ENCODE data around the gene TSHZ2. TPM values are rescaled to one million over a fixed set of nuclear protein-coding genes. Genes with fewer than 3 reads are reported as not detected.

Gene TSHZ2
- total and polyA plus RNA-seq, 2 donors (not counting 1 experiment from before 2014, with no cell fraction given) = 1.00 to 5.7 TPM

DNA sequence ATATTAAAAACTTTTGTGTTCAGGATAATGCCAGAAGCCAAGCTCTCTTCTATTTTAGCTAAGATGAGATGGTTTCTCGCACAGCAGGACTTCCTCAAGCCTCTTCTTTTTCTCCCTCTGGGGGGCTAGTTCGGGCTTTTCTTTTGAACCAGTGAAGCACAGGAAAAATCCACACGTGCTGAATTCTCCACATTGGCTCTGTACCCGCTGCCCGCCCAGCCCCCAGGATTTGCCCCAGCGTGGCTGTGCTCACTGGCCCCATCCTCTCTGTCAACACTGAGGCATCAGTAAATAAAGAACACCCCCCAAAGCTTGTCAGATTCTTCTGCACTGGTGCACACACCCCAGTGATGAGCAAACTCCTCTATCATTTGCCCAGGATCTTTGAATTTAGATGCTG, 388.7 kb downstream of the TSHZ2 start:
- no peak for ATAC-seq (ENCODE audit: low read depth)
- H3K27me3 ChIP-seq (replicated peaks in 1 of 4; ENCODE audit: control extremely low read depth in 1 of 4, control insufficient read depth in 3 of 4, insufficient read depth in 4 of 4, low read length in 3 of 4) = peaks cover 0 to 4% (median 0%) of the 10 kb centered on the region in 4 experiments
- no peak overlapping the region for H3K9ac ChIP-seq (ENCODE audit: low read length)
- no peak overlapping the region for H3K27ac ChIP-seq (ENCODE audit: low read length in 2 of 2)
- Mint-ChIP-seq H3K9me3 (ENCODE audit: insufficient read depth) (peaks cover under 1% of the 10 kb centered on the region), H3K27ac (no peak overlapping the region), H3K4me3 (no peak overlapping the region), H3K27me3 (peaks cover 3% of the 10 kb centered on the region), H3K4me1 (no peaks in the 10 kb centered on the region)
- H3K4me2 ChIP-seq (replicated peaks; ENCODE audit: low read depth, low read length, poor library complexity, severe bottlenecking) = no peak overlapping the region
- ChIA-PET CTCF (no interaction called here), POLR2A (no interaction called here)
- no peaks in the 10 kb centered on the region for H3K79me2 ChIP-seq (ENCODE audit: control insufficient read depth, insufficient read depth, low read length)
- H3K36me3 ChIP-seq (replicated peaks in 1 of 2; ENCODE audit: control extremely low read depth in 1 of 2, control insufficient read depth in 1 of 2, extremely low read depth in 1 of 2, insufficient read depth in 2 of 2, low read length in 1 of 2) = no peaks in the 10 kb centered on the region
- intact Hi-C loops (cut with micrococcal nuclease) = no loop called here
- H2AFZ ChIP-seq (ENCODE audit: insufficient read depth, low read depth, low read length, poor library complexity, severe bottlenecking) = no peak overlapping the region
- H3K4me3 ChIP-seq (ENCODE audit: control extremely low read depth in 1 of 5, extremely low read depth in 1 of 5, insufficient read depth in 1 of 5, low read depth in 2 of 5, low read length in 4 of 5) = no peak overlapping the region
- TF ChIP-seq EZH2 (IDR thresholded peaks at IDR 0.05; ENCODE audit: borderline replicate concordance, insufficient read depth, low read depth, low read length, poor library complexity, severe bottlenecking) = no peak
- TF ChIP-seq, protein P1, sequence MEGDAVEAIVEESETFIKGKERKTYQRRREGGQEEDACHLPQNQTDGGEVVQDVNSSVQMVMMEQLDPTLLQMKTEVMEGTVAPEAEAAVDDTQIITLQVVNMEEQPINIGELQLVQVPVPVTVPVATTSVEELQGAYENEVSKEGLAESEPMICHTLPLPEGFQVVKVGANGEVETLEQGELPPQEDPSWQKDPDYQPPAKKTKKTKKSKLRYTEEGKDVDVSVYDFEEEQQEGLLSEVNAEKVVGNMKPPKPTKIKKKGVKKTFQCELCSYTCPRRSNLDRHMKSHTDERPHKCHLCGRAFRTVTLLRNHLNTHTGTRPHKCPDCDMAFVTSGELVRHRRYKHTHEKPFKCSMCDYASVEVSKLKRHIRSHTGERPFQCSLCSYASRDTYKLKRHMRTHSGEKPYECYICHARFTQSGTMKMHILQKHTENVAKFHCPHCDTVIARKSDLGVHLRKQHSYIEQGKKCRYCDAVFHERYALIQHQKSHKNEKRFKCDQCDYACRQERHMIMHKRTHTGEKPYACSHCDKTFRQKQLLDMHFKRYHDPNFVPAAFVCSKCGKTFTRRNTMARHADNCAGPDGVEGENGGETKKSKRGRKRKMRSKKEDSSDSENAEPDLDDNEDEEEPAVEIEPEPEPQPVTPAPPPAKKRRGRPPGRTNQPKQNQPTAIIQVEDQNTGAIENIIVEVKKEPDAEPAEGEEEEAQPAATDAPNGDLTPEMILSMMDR (IDR thresholded peaks at IDR 0.05) = no peak
- no peaks in the 10 kb centered on the region for H3K4me1 ChIP-seq (ENCODE audit: control insufficient read depth in 2 of 2, insufficient read depth in 2 of 2, low read length in 2 of 2)
- DNase-seq = no peak
- WGBS (ENCODE audit: insufficient coverage) = 72% methylated on average over 5 of the region's 6 CpGs
- H4K20me1 ChIP-seq (ENCODE audit: control insufficient read depth, insufficient read depth, low read length, poor library complexity, severe bottlenecking) = no peaks in the 10 kb centered on the region
- peaks cover 0 to under 1% (median 0%) of the 10 kb centered on the region in 3 donors for H3K9me3 ChIP-seq (ENCODE audit: control extremely low read depth in 1 of 3, control insufficient read depth in 2 of 3, insufficient read depth in 1 of 3, low read length in 2 of 3)

DNA sequence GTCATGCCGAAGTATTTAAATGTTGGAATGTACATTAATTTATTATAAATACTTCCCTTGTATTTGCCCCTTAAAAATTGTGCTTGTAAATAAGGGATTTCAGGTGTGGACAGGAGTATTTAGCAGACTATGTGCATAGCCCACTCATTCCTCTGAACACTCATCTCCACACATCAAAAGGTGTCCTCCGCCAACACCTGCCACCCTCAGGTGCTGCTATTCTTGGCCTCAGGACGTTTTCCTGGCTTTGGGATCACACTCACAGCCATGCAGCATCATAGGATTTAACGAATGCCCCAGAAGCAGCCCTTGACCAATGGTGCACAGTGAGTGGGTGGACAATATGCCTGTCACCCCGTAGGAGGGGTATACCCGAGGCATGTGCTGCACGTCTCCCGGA, 390.6 kb downstream of the TSHZ2 start:
- no peak overlapping the region for H3K27ac ChIP-seq (ENCODE audit: low read length in 2 of 2)
- no peaks in the 10 kb centered on the region for H3K4me1 ChIP-seq (ENCODE audit: control insufficient read depth in 2 of 2, insufficient read depth in 2 of 2, low read length in 2 of 2)
- H3K4me1 Mint-ChIP-seq = no peaks in the 10 kb centered on the region
- TF ChIP-seq EZH2 (IDR thresholded peaks at IDR 0.05; ENCODE audit: borderline replicate concordance, insufficient read depth, low read depth, low read length, poor library complexity, severe bottlenecking) = no peak
- TF ChIP-seq, protein P1 (IDR thresholded peaks at IDR 0.05) = no peak
- no peak overlapping the region for H3K4me3 ChIP-seq (ENCODE audit: control extremely low read depth in 1 of 5, extremely low read depth in 1 of 5, insufficient read depth in 1 of 5, low read depth in 2 of 5, low read length in 4 of 5)
- POLR2A ChIA-PET = no interaction called here
- WGBS (ENCODE audit: insufficient coverage) = 77% methylated on average over 7 of the region's 8 CpGs
- DNase-seq (no peak), ATAC-seq (ENCODE audit: low read depth) (no peak)
- no peak overlapping the region for H3K4me3 Mint-ChIP-seq
- H2AFZ ChIP-seq (ENCODE audit: insufficient read depth, low read depth, low read length, poor library complexity, severe bottlenecking) = no peak overlapping the region
- H3K9ac ChIP-seq (ENCODE audit: low read length) = no peak overlapping the region
- no peak overlapping the region for H3K4me2 ChIP-seq (replicated peaks; ENCODE audit: low read depth, low read length, poor library complexity, severe bottlenecking)
- peaks cover 0 to 4% (median 0%) of the 10 kb centered on the region in 4 experiments for H3K27me3 ChIP-seq (replicated peaks in 1 of 4; ENCODE audit: control extremely low read depth in 1 of 4, control insufficient read depth in 3 of 4, insufficient read depth in 4 of 4, low read length in 3 of 4)
- H3K27ac Mint-ChIP-seq = no peak overlapping the region
- no peaks in the 10 kb centered on the region for H3K9me3 ChIP-seq (ENCODE audit: control extremely low read depth in 1 of 3, control insufficient read depth in 2 of 3, insufficient read depth in 1 of 3, low read length in 2 of 3)
- H3K9me3 Mint-ChIP-seq (ENCODE audit: insufficient read depth) = no peaks in the 10 kb centered on the region
- no peaks in the 10 kb centered on the region for H3K36me3 ChIP-seq (replicated peaks in 1 of 2; ENCODE audit: control extremely low read depth in 1 of 2, control insufficient read depth in 1 of 2, extremely low read depth in 1 of 2, insufficient read depth in 2 of 2, low read length in 1 of 2)
- H3K27me3 Mint-ChIP-seq = peaks cover 12% of the 10 kb centered on the region
- CTCF ChIA-PET = no interaction called here
- intact Hi-C loops (cut with micrococcal nuclease) = no loop called here
- H4K20me1 ChIP-seq (ENCODE audit: control insufficient read depth, insufficient read depth, low read length, poor library complexity, severe bottlenecking) = no peaks in the 10 kb centered on the region
- H3K79me2 ChIP-seq (ENCODE audit: control insufficient read depth, insufficient read depth, low read length) = no peaks in the 10 kb centered on the region
